GM19099 (cell line): Measurements from ENCODE around the gene TP53TG5.

Experiments used
- POLR2A ChIP-seq: IDR thresholded peaks from 3 replicates; pipeline ENCODE4 v1.6.1; 2011; ENCODE audit warnings: low read depth; ENCODE audit not compliant: insufficient read length; ENCODE audit errors: extremely low read depth

The TP53TG5 gene

GRCh38 chr20:45344168-45344860, 33.8 kb downstream of the TP53TG5 start:
- no peak for TF ChIP-seq POLR2A

- TF ChIP-seq POLR2A, result no peak
Observed at GRCh38 chr20:45343532-45344167, 34.5 kb downstream of the TP53TG5 start.

- no peak for TF ChIP-seq POLR2A
Observed at GRCh38 chr20:45342855-45343531, 35.1 kb downstream of the TP53TG5 start.

- no peak for TF ChIP-seq POLR2A
Observed at GRCh38 chr20:45341939-45342854, 35.9 kb downstream of the TP53TG5 start.

- no peak for TF ChIP-seq POLR2A
Observed at GRCh38 chr20:45341579-45341938, 36.6 kb downstream of the TP53TG5 start.

GRCh38 chr20:45340951-45341350, 37.2 kb downstream of the TP53TG5 start:
- TF ChIP-seq POLR2A, result no peak

- no peak for TF ChIP-seq POLR2A
Observed at GRCh38 chr20:45340236-45340847, 37.8 kb downstream of the TP53TG5 start.

- TF ChIP-seq POLR2A, result no peak
Observed at GRCh38 chr20:45339799-45340198, 38.3 kb downstream of the TP53TG5 start.

- no peak for TF ChIP-seq POLR2A
Observed at GRCh38 chr20:45339084-45339483, 39.0 kb downstream of the TP53TG5 start.

GRCh38 chr20:45338121-45339030, 39.7 kb downstream of the TP53TG5 start:
- TF ChIP-seq POLR2A, result no peak

- TF ChIP-seq POLR2A, result no peak
Observed at GRCh38 chr20:45337367-45338120, 40.6 kb downstream of the TP53TG5 start.

GRCh38 chr20:45336530-45337366, 41.4 kb downstream of the TP53TG5 start:
- no peak for TF ChIP-seq POLR2A
